Activated CD8-positive, alpha-beta memory T cell treated with anti-CD3 and anti-CD28 coated beads, Interleukin-2, amount 50 U/mL, for 1 hour (primary cell): ENCODE results near the gene HSD17B12.
"Not testable (repeated sequence)": the region's sequence is repeated elsewhere in the genome, so short reads cannot be mapped to it uniquely, and the experiment has no call there.

Experiments used
- DNase-seq: peaks from one replicate; pipeline ENCODE4 v3.0.0-alpha.2; 2020; ENCODE audit errors: extremely low read depth

The HSD17B12 gene

DNA sequence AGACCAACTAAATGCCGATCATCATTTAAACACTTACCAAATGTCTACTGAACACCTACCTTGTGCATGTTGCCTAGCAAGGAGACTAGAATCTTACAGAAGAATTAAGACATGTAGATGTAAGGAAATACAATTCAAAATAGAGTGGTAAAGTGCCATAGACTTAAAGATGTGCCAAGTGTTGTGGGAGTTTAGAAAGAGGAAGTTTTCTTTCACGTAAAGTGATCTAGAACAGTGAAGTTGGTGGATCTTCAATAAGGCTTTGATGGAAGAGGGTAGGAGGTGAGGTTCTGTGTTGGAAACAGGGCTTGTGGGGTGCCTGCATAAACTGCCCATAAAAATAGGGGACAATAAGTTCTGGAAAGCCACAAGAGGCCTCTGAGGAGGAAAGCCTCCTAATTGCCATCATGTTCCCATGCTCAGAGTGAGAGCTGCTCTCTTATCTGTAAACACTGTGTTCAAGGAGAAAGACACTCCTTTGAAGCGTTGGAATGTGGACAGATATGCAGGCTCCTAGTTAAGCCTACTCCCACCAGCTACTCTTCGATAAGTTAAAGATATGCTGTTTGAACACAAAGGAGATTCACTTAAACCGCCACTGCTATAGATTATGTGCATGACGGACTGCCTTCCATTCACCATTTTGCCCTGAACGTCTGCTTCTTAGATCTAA, 66.7 kb downstream of the HSD17B12 start:
- DNase-seq: no peak

DNA sequence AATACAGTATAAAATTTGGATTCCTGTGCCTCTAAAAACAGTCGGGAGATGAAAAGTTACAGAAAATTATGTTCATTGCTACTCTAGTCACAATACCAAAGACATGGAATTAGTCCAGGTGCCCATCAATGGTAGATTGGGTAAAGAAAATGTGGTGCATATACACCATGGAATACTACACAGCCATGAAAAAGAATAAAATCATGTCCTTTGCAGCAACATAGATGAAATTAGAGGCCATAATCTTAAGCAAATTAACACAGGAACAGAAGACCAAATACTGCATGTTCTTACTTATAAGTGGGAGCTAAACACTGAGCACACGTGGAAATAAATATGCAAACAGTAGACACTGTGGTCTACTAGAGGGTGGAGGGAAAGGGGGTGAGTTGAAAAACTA, 67.6 kb downstream of the HSD17B12 start:
- no peak for DNase-seq

DNA sequence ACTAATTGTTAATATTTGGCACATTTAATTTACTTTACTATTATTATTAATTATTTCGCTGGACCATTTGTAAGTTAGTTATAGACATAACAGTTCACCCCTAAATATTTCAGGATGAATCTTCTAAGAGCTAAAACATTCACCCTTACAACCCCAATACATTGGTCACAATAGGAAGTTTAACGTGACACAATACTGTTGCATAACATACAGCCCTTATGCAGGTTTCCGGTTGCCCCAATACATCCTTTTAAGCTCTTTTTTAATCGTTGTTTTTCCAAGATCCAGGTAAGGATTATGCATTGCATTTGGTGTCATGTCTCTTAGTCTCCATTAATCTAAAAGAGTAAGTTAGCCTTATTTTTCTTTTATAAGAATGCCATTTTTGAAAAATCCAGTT, 71.2 kb downstream of the HSD17B12 start:
- no peak for DNase-seq

DNA sequence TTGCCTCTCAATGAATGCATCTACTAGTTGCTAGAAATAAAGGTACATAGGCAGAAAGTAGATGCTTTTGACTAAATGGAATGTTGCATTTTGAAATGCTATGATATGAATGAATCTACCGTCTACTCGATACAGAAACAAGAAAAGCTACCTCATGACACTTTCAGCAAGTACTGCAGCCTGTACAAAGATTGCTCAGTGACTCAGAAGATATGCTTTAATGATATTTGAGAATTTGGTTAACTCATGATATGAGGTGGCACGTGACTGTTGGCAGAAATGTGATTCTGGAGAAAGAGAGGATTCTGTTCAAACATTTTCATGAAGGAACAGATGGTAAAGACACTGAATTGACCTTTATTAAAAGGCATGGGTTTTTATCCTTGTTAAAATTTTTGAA, 76.0 kb downstream of the HSD17B12 start:
- no peak for DNase-seq

DNA sequence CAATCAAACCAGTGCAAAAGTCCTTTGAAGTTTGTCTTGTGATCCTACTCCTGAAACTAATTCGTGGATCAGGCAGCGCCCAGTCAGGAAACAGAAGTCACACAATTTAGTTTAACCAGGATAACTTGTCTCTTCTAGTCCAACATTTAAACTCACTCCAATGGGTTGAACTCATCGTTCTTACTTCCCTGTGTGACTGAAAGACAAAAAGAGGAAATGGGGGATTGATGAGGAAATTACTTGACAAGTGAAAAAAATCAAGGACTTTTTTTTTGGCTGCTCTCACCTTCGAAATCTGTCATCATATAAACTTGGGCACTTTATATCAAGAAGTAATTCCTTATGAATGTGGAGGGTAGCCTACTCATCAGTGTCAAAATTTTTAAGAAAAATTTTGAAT, 78.4 kb downstream of the HSD17B12 start:
- DNase-seq: no peak

DNA sequence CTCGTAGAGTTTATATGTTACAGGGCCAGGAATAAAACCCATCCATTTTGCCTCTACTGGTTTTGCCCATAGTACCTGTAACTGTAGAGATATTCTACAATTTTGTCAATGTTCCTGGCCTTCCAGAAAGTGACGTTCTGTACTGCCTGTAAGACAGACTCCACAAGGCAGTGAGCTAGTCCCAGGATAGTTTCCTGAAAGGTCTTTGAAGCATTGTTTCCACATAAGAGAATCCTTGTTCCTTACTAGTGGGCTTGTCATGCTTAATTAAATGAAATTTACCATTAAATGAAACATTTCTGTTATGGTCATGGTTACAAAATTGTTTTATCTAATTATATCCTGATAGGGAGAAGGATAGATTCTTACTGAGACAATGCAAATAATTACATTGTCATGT, 80.4 kb downstream of the HSD17B12 start:
- no peak for DNase-seq

DNA sequence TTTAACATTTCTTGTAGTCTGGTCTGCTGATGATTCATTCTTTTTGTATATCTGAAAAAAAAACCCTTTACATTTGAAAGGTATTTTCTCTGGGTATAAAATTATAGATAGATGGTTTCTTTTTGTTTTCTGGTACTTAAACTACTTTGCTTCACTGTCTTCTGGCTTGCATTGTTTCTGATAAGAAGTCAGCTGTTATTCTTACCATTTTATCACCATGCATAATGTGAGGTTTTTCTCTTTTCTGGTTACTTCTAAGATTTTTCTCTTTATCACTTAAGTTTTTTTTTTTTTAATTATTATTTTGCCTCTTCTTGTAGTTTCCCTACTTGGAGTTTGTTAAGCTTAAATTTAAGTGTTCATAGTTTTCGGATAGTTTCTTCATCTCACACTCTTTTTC, 84.7 kb downstream of the HSD17B12 start:
- no peak for DNase-seq

DNA sequence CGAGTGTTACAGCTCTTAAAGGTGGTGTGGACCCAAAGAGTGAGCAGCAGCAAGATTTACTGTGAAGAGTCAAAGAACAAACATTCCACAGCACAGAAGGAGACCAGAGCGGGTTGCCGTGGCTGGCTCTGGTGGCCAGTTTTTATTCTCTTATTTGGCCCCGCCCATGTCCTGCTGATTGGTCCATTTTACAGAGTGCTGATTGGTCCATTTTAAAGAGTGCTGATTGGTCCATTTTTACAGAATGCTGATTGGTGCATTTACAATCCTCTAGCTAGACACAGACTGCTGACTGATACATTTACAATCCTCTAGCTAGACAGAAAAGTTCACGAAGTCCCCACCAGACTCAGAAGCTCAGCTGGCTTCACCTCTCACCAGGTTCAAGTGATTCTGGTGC, 88.1 kb downstream of the HSD17B12 start:
- DNase-seq: not testable (repeated sequence)

DNA sequence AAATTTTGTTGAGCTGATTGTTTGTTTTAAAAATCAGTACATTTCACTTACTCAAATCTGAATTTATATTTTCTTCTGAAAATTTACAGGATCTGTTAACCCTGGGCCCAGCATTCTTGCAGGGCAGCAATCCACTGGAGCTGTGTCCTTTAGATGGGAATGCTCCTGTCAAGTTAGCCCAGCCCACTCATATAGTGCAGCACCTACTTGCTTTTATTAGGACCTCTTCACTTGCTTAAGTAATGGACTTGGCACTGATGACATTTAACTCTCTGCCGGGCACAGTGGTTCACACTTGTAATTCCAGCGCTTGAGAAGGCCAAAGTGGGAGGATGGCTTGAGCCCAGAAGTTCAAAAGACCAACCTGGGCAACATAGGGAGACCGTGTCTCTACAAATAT, 89.6 kb downstream of the HSD17B12 start:
- DNase-seq: no peak

DNA sequence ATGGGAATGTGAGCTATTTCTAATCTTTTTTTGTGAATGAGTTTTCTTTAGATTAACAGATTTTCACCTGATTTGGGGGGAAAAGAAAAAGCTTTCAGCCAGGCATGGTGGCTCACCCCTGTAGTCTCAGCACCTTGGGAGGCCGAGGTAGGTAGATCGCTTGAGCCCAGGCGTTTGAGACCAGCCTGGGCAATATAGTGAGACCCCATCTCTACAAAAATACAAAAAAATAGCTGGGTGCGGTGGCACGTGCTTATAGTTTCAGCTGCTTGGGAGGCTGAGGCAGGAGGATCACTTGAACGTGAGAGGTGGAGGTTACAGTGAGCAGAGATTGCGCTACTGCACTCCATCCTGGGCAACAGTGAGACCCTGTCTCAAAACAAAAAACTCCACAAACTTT, 92.2 kb downstream of the HSD17B12 start:
- DNase-seq: no peak

DNA sequence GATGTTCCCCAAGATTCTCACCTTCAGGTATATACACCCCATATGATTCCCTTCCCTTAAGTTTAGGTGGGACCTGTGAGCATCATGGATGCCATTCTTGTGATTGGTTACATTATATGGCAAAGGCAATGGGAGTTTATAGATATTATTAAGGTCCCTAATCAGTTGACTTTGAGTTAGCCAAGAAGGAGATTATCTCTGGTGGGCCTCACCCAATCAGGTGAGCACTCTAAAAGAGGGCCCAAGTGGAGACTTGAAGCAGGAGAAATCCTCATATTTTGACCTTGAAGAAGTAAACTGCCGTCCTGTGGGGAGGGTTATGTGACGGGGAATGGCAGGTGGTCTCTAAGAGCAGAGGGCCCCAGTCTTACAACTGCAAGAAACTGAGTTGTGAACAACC, 94.2 kb downstream of the HSD17B12 start:
- DNase-seq: no peak

DNA sequence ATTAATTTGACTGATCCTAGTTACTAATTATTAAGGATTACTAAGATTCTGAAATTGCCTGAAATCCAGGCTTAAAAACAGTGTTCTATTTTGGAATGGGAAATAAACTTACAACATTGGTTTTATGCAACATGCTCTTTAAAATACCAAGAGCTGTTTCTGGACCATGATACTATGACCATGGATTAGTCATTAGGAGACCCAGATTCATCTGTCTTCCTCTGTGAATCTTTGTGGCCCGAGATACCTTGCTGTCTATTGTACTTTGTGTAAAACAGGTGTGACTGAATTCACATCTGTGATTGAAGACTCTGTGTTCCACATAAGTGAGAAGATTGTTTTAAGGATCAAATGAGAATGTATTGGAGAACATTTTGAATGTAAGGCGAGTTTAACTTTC, 98.8 kb downstream of the HSD17B12 start:
- no peak for DNase-seq

DNA sequence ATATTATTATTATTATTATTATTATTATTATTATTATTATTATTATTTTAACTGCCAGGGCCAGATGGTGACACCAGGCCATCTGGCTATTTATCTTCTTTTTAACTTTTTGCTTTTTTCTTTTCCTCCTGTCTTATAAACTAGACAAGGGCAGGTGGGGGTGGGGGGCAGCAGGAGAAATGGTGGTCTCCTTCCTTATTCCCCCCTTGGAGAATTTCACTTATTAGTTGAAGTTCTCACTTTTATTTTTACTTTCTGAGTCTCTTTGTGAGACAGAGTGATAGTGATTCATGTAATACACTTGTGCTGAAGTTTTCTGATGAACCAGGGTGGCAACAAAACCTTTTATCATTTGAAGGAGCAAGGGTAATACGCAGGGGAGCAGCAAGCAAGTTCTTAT, 103.8 kb downstream of the HSD17B12 start:
- no peak for DNase-seq

DNA sequence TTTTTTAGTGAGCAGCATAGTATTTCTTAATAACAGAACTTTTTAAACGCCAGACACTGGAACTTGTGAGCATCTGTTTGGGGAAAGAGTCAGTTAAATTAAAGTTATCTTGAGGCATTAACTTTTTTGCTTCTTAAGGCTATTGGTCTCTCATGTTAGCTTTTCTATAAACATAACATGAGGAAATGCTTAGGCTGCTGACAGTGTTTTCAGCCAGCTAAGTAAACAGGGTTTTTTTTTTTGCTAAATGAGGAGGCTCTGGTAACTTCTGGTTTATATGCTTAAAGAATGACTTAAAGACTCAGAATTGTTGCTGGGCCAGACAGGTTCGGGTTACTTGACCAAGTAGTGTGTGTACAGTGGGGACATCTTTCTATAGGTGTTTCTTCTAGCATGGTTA, 104.3 kb downstream of the HSD17B12 start:
- DNase-seq: no peak

DNA sequence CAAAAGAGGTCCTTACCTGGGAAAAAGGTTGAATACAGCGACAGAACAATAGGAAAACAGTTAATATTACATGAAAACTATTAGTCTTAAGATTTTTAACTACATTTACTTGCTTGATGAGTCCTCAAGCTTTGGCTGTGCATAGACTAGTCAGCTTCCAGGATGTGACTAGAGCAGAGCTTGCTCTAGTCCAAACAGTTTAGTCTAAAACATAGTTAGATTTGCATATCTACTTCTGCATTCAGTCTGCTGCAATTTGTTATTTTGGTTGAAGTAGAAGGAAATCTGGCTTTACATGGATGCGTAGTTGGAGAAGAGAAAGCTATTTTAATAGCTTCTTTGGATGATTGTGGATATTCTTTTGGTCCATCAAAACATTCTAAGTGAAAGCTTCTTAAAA, 104.8 kb downstream of the HSD17B12 start:
- no peak for DNase-seq

DNA sequence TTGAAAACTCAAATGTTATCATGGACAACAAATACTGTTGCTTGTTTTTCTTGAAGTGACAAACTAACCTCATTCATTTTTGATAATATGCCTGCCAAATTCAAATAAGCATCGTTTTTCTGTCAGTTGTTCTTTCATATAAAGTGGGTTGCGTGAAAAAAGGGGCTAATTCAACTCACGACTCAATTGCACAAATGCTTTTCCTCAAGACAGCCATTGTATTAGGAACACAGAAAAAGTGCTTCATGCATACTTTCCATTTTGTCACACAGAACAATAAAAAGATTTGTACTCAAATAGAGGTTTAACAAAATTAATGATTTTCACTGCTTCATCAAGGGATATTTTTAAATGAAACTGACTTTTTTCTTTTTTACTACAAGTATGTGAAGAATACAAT, 105.5 kb downstream of the HSD17B12 start:
- no peak for DNase-seq

DNA sequence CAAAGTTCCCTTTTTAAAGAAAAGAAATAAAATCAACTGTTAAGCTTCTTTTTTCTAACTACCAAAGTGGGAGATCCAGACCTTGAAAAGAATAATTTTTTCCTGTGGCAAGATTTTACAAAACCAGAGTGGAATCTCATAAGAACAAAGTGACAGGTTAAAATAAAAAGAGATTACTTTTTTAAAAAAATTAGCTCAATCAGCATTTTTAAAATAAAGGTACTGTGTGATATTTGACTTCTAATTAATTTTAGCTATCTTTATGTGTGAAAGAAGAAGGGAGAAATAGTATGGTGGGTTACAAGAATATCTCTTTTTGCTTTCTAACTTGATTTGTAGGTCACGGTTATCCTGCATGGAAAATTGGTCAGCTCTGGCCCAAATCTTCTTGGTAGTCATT, 107.3 kb downstream of the HSD17B12 start:
- DNase-seq: no peak

DNA sequence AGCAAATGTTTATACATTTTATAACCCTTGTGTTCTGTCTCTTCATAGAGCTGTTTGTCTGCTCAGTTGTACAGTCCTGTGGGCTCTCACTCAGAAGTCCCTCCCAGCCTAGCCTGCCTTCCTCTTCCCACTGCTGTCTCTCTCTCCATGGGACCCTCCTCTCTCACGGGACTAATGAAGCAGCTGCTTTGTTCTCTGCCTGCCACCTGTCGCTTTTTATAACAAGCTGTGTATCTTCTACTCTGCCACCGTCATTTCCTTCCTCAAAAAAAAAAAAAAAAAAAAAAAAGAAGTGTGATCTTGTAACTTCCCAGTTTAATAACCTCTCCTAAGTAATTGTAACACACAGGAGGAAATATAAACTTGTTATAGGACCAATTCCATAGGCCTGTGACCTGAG, 107.9 kb downstream of the HSD17B12 start:
- no peak for DNase-seq

DNA sequence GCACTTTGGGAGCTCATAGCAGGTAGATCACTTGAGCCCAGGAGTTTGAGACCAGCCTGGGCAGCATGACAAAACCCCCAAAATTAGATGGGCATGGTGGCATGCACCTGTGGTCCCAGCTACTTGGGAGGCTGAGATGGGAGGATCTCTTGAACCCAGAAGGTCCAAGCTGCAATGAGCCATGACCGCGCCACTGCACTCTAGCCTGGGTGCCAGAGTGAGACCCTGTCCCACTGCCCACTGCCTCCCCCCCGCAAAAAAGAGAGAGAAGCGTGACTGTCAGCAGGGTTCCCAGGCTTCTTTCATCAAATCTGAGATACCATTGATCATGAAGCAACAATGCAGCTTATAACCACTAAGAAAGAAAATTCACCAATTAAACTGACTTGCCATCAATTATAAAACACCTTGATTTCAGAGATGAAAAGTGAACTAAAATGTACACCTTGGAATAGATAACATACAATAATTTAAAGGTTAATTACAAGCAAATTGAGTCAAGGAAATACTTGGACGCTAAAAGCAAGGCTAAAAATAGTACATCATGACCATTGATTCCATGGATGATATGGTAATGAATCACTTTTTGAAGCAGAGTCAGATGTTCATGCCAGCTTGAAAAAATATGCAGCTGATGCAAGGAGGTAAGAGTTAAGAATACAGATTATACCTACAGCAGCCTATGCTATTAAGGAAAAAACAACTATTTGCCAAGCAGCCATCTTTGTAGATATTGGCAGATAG, 109.3 kb downstream of the HSD17B12 start:
- DNase-seq: no peak

DNA sequence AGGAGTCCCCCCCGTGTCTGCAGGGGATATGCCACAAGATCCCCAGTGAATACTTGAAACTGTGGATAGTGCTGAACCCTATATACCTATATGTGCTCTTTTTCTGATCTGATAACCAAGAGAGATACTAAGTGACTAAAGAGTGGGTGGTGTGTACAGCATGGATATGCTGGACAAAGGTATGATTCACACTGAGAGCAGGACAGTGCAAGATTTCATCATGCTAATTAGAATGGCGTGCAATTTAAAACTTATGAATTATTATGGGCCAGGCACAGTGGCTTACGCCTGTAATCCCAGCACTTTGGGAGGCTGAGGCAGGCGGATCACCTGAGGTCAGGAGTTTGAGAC, 109.9 kb downstream of the HSD17B12 start:
- no peak for DNase-seq

DNA sequence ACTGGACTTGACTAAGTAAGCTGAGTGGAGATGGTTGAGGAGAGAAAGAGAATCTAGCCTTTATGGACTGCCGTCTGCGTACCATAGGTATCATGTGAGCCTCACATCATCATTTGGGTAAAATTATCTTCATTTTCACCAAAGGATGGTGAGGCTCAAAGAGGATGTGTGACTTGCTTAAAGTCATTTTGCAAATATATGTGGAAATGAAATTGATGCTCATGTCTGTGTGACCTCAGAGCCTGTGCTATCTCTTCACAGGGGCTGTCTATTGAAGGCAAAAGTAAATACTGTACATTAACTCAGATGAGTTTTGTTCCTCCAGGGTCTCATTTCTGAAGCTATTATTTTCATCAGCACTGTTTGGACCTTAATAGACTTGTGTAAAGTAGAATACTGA, 116.8 kb downstream of the HSD17B12 start:
- no peak for DNase-seq

DNA sequence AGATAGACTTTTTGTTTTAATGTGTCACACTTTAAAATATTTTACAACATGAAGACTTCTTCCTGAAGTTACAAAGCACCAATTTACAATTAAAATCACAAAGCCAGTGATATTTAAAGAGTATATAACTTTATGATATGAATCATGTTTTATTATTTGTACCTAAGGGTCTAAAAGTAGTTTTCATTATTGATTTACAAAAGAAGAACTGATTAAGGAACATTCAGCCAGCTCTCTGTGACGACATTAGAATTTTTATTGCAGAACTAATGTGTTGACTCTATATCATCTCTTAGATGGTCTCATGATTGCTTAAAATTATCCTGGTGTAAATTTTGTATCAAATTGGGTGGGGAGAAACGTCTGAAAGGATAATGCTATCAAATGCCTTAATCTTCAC, 117.3 kb downstream of the HSD17B12 start:
- DNase-seq: no peak

DNA sequence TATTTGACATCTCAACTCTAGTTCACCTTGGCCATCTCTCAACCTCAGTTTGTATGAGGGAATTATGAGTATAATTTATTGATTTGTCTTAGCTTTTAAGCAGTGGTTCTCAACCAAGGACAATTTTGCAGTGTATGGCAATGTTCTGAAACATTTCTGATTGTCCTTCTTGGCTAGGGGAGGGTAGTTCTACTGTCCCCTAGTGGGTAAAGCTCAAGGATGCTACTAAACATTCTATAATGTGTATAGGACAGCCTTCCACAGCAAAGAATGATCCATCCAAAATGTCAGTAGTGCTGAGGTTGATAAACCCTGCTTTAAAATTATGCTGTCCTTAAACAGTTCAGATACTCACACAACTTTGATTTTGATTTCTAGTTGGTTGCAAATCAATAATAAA, 122.0 kb downstream of the HSD17B12 start:
- no peak for DNase-seq

DNA sequence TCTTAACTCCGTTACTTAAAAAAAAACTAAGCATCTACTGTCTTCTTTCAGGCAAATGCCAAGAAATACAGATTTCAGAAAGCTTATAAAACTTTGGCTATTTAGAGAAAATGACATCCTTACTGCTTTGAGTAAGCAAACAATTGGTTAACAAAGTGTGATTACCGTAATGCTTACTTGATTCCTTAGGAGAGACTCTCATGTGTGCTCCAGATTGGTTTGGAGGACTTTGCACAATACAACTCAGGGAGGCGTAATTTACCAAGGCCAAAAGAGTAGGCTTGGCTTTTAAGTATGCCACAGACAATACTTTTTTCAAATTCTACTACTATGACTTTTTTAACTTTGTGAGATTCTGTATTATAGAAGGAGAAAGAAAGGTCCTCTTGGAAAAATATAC, 123.2 kb downstream of the HSD17B12 start:
- no peak for DNase-seq
